GM18499 (cell line): Measurements from ENCODE around the gene XDH.

Experiments
- ATAC-seq: cut with Tn5 transposase; IDR thresholded peaks from one replicate; pipeline ENCODE4 v1.9.1; 2021; ENCODE audit warnings: moderate number of reproducible peaks; ENCODE audit not compliant: insufficient read depth, unreplicated experiment

Gene XDH

DNA sequence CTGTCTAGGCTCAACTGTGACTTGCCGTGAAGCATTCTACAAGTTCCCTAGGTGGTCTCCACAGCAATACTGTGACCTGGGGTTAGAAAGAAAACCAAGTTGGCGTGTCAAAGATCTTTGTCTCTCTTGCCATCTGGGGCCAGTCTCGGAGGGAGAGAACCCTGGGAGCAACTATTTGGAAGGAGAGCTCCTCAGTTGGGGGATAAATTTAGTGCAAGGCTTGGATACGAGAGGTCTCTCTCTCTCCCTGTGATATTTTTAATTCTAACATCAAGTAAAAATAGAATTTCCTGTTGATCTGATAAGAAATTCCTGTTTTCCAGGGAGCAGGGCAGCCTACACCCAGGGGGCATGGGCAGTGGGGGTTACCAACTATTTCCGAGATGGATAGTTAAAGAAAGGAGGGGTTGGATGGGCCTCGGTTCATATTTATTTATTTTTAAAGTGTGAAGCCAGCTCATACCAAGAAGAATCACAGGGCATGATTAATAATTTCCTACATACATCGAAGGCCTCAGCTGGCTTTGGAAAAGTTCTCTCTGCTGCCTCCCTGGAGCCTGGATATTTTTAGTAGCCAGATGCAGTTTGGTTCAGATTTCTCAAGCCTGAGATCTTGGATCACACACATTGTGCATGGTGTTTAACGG, 117.8 kb downstream of the XDH start:
- no peak for ATAC-seq

DNA sequence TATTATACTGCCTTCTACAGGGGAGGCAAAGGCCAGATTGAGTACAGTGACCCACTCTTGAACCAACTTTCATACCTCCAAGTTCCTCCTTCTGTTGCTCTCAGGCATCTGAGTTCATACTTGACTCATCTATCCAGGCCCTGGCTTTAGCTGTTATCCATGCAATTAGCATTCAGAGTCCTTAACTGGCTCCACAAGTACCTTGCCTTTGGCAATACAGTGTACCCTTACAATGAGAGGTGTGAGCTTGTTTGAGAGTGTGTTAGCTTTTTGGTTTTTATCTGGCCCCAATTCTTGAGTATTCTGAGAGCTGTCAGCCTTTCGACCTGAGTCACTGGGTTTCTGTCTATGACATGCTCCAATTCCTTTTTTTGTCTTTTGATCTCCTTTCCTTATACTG, 120.3 kb downstream of the XDH start:
- ATAC-seq, result no peak

DNA sequence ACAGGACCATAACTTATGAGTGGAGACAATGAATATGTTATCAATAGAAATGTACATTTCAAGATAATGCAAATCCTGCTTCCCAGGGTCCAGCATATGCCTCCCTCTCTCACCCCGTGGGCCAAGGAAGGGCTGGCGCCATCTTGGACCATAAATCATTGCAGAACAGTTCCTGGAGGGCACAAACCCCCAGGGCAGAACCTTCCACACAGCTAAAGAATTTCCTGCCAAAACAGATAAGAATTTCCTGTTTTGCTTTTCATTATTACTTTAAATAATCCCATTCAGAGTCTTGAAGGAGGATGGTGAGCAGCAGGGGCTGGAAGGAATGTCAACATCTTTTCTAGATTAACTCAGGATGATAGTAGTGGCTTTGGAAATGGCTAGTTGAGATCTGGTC, 126.9 kb downstream of the XDH start:
- ATAC-seq, result no peak

DNA sequence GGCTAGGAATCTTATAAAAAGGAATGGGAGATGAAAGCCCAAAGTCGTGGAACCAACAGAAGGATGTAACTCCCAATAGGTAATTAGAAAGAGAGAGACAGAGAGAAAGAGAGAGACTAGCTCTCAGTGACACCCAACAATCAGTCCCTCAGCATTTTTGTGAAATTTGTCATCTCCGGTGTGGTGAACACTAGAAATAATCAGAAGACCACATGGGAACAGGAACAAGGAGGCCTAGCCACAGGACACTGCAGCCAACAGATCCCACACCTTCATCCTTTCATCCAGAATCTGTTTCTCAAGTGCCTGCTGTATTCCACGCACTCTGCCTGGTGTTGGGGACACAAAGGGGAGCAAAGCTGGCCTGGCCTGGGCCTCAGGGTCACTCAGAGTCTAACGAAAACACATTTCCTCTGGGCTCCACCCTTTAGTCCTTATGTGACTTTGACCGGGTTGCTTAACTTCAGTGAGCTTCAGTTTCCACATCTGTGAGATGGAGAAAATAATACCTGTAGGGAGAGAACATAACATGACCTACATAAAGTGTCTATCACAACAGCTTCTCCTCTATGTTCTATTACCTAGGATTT, 127.5 kb downstream of the XDH start:
- ATAC-seq, result no peak

DNA sequence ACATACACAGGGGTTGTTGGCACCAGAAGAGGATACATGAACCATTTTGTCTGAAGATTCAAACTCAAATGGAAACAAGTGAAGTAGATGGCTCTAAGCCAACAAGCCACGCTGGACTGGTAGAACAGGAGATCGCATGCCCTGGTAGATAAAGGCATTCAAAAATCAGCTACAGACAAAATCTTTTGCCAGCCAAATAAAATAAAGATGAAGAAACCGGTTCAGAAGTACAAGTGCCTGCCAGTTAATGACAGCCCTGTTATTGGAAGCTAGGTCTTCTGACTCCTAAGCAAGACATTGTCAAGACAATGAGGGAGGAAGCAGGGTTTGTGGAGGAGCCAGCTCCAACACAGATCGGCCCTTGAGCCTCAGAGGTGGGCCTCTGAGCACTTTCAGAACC, 128.3 kb downstream of the XDH start:
- no peak for ATAC-seq
